HepG2 (cell line): ENCODE results near the gene DRC7. TPM values are rescaled to one million over a fixed set of nuclear protein-coding genes. Genes with fewer than 3 reads are reported as not detected.

Source experiments
- AHR ChIP-seq: IDR thresholded peaks from 2 replicates; pipeline ENCODE4 v1.6.1; 2018; ENCODE audit warnings: missing genetic modification reagents, missing compliant biosample characterization
- ATF3 ChIP-seq: sonication (generic); formaldehyde crosslinking; IDR thresholded peaks from 2 replicates; pipeline ENCODE4 v1.4.0; 2020; ENCODE audit warnings: missing genetic modification reagents
- ATF7 ChIP-seq, 2 experiments: fragments of 450-650 bp in 1 of 2; sonication (generic) in 1 of 2; formaldehyde crosslinking in 1 of 2; IDR thresholded peaks; 2 replicates each; pipeline versions ENCODE4 v1.4.0 to v1.6.1; 2016 to 2020; ENCODE audit warnings: antibody characterized with exemption in 1 of 2, mild to moderate bottlenecking in 1 of 2, missing genetic modification reagents in 1 of 2
- EED ChIP-seq: sonication (generic); formaldehyde crosslinking; IDR thresholded peaks from 2 replicates; pipeline ENCODE4 v1.5.0; 2020; ENCODE audit warnings: mild to moderate bottlenecking, missing genetic modification reagents
- MNT ChIP-seq: fragments of 450-650 bp; IDR thresholded peaks from 2 replicates; pipeline ENCODE4 v1.6.1; 2016
- MTF2 ChIP-seq: sonication (generic); formaldehyde crosslinking; IDR thresholded peaks from 2 replicates; pipeline ENCODE4 v1.5.0; 2020; ENCODE audit warnings: missing genetic modification reagents, borderline replicate concordance
- MZF1 ChIP-seq: sonication (generic); formaldehyde crosslinking; IDR thresholded peaks from 2 replicates; pipeline ENCODE4 v1.8.1; 2023; ENCODE audit warnings: mild to moderate bottlenecking, missing genetic modification reagents, borderline replicate concordance
- NFRKB ChIP-seq: fragments of 450-650 bp; IDR thresholded peaks from 2 replicates; pipeline ENCODE4 v1.6.1; 2017
- NR0B2 ChIP-seq: sonication (generic); formaldehyde crosslinking; IDR thresholded peaks from 2 replicates; pipeline ENCODE4 v1.4.0; 2020; ENCODE audit warnings: mild to moderate bottlenecking, missing genetic modification reagents
- PHF5A ChIP-seq: IDR thresholded peaks from one replicate; pipeline ENCODE4 v1.6.1; 2018; ENCODE audit warnings: low read depth, missing genetic modification reagents; ENCODE audit not compliant: unreplicated experiment
- SP1 ChIP-seq, 2 experiments: fragments of 450-650 bp in 1 of 2; sonication (generic) in 1 of 2; formaldehyde crosslinking in 1 of 2; IDR thresholded peaks; 2 replicates each; pipeline versions ENCODE4 v1.4.0 to v1.6.1; 2016 to 2020; ENCODE audit warnings: missing genetic modification reagents in 1 of 2
- SRF ChIP-seq: IDR thresholded peaks from 2 replicates; pipeline ENCODE4 v1.6.1; 2011; ENCODE audit warnings: mild to moderate bottlenecking, low read depth, low read length, moderate library complexity
- ZBTB25 ChIP-seq: IDR thresholded peaks from 2 replicates; pipeline ENCODE4 v1.6.1; 2018; ENCODE audit warnings: missing genetic modification reagents
- ZFX ChIP-seq: sonication (generic); formaldehyde crosslinking; IDR thresholded peaks from 2 replicates; pipeline ENCODE4 v1.4.0; 2020; ENCODE audit warnings: mild to moderate bottlenecking, low read depth, missing genetic modification reagents, moderate library complexity
- ZNF251 ChIP-seq: sonication (generic); formaldehyde crosslinking; IDR thresholded peaks from 2 replicates; pipeline ENCODE4 v1.9.0; 2021; ENCODE audit warnings: mild to moderate bottlenecking, missing genetic modification reagents
- ZNF446 ChIP-seq: sonication (generic); formaldehyde crosslinking; IDR thresholded peaks from 2 replicates; pipeline ENCODE4 v1.5.0; 2020; ENCODE audit warnings: mild to moderate bottlenecking, missing genetic modification reagents
- ZNF556 ChIP-seq: sonication (generic); formaldehyde crosslinking; IDR thresholded peaks from 2 replicates; pipeline ENCODE4 v1.4.0; 2020; ENCODE audit warnings: mild to moderate bottlenecking, missing genetic modification reagents, borderline replicate concordance
- ZNF691 ChIP-seq: sonication (generic); formaldehyde crosslinking; IDR thresholded peaks from 2 replicates; pipeline ENCODE4 v1.4.0; 2020; ENCODE audit warnings: missing genetic modification reagents, low read depth, mild to moderate bottlenecking, borderline replicate concordance
- ZNF839 ChIP-seq: sonication (generic); formaldehyde crosslinking; IDR thresholded peaks from 2 replicates; pipeline ENCODE4 v1.4.0; 2020; ENCODE audit warnings: missing genetic modification reagents, mild to moderate bottlenecking, borderline replicate concordance
- polyA plus RNA-seq, 8 experiments: library from polyadenylated mRNA; depleted of rRNA in 3 of 8; stranded (reverse) in 7 of 8; unstranded in 1 of 8; fragments of >200 nt; fragmentation: Illumina TruSeq in 4 of 8; extraction: Trizol in 4 of 8; gene quantifications; 2 replicates each; pipeline versions ENCODE4 v1.2.1 to v1.2.3, GENCODE V29; 2011 to 2016; ENCODE audit warnings: low read depth in 4 of 8, missing spikeins in 1 of 8, mixed read lengths in 1 of 8; ENCODE audit not compliant: insufficient read depth in 1 of 8
- total RNA-seq, 5 experiments: library from RNA; depleted of rRNA; stranded (reverse); fragments of >200 nt; fragmentation: Illumina TruSeq; extraction: Trizol; gene quantifications; 2 replicates each; pipeline ENCODE4 v1.2.3, GENCODE V29; 2016; ENCODE audit warnings: low read depth in 1 of 5

Gene DRC7
- total and polyA plus RNA-seq, 2 of the 13 experiments (the other 11 are each of a cell fraction or from before 2014, with no cell fraction given): 2.7 to 3.4 TPM

- no peak for TF ChIP-seq SP1 (IDR thresholded peaks at IDR 0.05)
- TF ChIP-seq SP1 (CRISPR knock-in tag; IDR thresholded peaks at IDR 0.05): 0 out of 2 replicates have a peak, but pooled peaks have one; percentile 15
- no peak for TF ChIP-seq ZBTB25 (CRISPR knock-in tag)
- 0 out of 2 replicates have a peak, but pooled peaks have one; percentile 10 for TF ChIP-seq MNT
- no peak for TF ChIP-seq NR0B2 (CRISPR knock-in tag)
- TF ChIP-seq ZNF839 (CRISPR knock-in tag): no peak
- TF ChIP-seq AHR (CRISPR knock-in tag): no peak
- TF ChIP-seq NFRKB: no peak
- no peak for TF ChIP-seq MTF2 (CRISPR knock-in tag)
- TF ChIP-seq EED (CRISPR knock-in tag): no peak
- 0 out of 2 replicates have a peak, but pooled peaks have one; percentile 13 for TF ChIP-seq ZFX (CRISPR knock-in tag)
- no peak for TF ChIP-seq ATF3 (CRISPR knock-in tag)
- no peak for TF ChIP-seq SRF
- TF ChIP-seq ZNF446: no peak
- no peak for TF ChIP-seq ZNF556 (CRISPR knock-in tag)
- TF ChIP-seq ATF7 (IDR thresholded peaks at IDR 0.05): no peak
- no peak for TF ChIP-seq ATF7 (CRISPR knock-in tag; IDR thresholded peaks at IDR 0.05)
- no peak for TF ChIP-seq ZNF251 (CRISPR knock-in tag)
- no peak for TF ChIP-seq PHF5A
- no peak for TF ChIP-seq ZNF691 (CRISPR knock-in tag)
- no peak for TF ChIP-seq MZF1 (CRISPR knock-in tag)
Observed at GRCh38 chr16:57764341-57765159, 69.9 kb downstream of the DRC7 start (continued).
